Mucosa of descending colon (tissue), 3 donors: ENCODE results near the gene ANGEL1. TPM values are rescaled to one million over a fixed set of nuclear protein-coding genes. Genes with fewer than 3 reads are reported as not detected.

Experiments used
- ATAC-seq: fragments of 200-7000 bp; cut with Tn5 transposase; one replicate; pipeline ENCODE4 v1.9.1; 2020; ENCODE audit warnings: mild to moderate bottlenecking, moderate library complexity
- DNase-seq, 3 donors: peaks; one replicate each; pipeline ENCODE4 v3.0.0-alpha.2; 2020
- H3K36me3 ChIP-seq: fragments of 200-600 bp; one replicate; pipeline ENCODE4 v1.8.0; 2021; ENCODE audit warnings: low read depth, mild to moderate bottlenecking
- H3K4me1 ChIP-seq: fragments of 200-600 bp; one replicate; pipeline ENCODE4 v1.8.0; 2021; ENCODE audit warnings: low read depth, mild to moderate bottlenecking
- H3K4me3 ChIP-seq: fragments of 200-600 bp; one replicate; pipeline ENCODE4 v1.8.0; 2021; ENCODE audit warnings: mild to moderate bottlenecking
- H3K9me3 ChIP-seq: fragments of 200-600 bp; one replicate; pipeline ENCODE4 v1.8.0; 2021; ENCODE audit warnings: mild to moderate bottlenecking
- CTCF ChIP-seq: fragments of 200-600 bp; IDR thresholded peaks from one replicate; pipeline ENCODE4 v1.8.0; 2022; ENCODE audit warnings: antibody characterized with exemption, mild to moderate bottlenecking
- intact Hi-C, 2 donors: fragments of 100-400 bp; cut with DNase I in 1 of 2; cut with micrococcal nuclease in 1 of 2; formaldehyde crosslinking; loops; one replicate each; pipeline versions ENCODE4 v1.11.0 to v1.11.1; 2022; cut with DNase I, micrococcal nuclease
- total RNA-seq, 3 donors: library from RNA; stranded (reverse); fragmentation: NEBNext Ultra II Directional in 2 of 3; extraction: Animal tissue kit (Norgen Biotek cat#: 25700) in 2 of 3; gene quantifications; one replicate each; pipeline versions ENCODE4 v1.2.1 to v1.2.4, GENCODE V29; 2021 to 2023
- donor health status: DM: no; HTN: no; CAD: no; lungs with moderate emphysema.
- donor health status: DM: no; HTN: no; CAD: no.
- donor health status: DM: no; HTN: yes; CAD: no.

Gene ANGEL1
- total RNA-seq, 3 donors from 2014 or later, result 12.6 to 17.1 (median 13.5) TPM

- intact Hi-C loops, result no loop called here
- no peak for DNase-seq
- Histone ChIP-seq H3K4me3 (no peak overlapping the region), H3K9me3 (no peaks in the 10 kb centered on the region), H3K4me1 (peaks cover 7% of the 10 kb centered on the region), H3K36me3 (no peaks in the 10 kb centered on the region)
- ATAC-seq, result no peak
- no peak for TF ChIP-seq CTCF
These were observed 56.3 kb downstream of the ANGEL1 start for GRCh38 chr14:76756371-76756750.

- Histone ChIP-seq H3K4me3 (no peak overlapping the region), H3K4me1 (peaks cover 3% of the 10 kb centered on the region), H3K36me3 (no peaks in the 10 kb centered on the region), H3K9me3 (no peaks in the 10 kb centered on the region)
- ATAC-seq (no peak), DNase-seq (no peak)
- TF ChIP-seq CTCF, result no peak
- intact Hi-C loops, result no loop called here
These were observed 56.9 kb downstream of the ANGEL1 start for GRCh38 chr14:76755610-76756370.

GRCh38 chr14:76754586-76754985, 58.1 kb downstream of the ANGEL1 start:
- no peaks in the 10 kb centered on the region for H3K9me3 ChIP-seq
- no peak overlapping the region for H3K4me3 ChIP-seq
- DNase-seq (no peak), ATAC-seq (no peak)
- intact Hi-C loops, result no loop called here
- H3K4me1 ChIP-seq, result no peaks in the 10 kb centered on the region
- H3K36me3 ChIP-seq, result no peaks in the 10 kb centered on the region
- TF ChIP-seq CTCF, result no peak

- Histone ChIP-seq H3K36me3 (no peaks in the 10 kb centered on the region), H3K9me3 (no peaks in the 10 kb centered on the region), H3K4me1 (no peaks in the 10 kb centered on the region), H3K4me3 (no peak overlapping the region)
- no peak for ATAC-seq
- DNase-seq, result no peak
- no peak for TF ChIP-seq CTCF
- intact Hi-C loops, result no loop called here
These were observed 59.0 kb downstream of the ANGEL1 start for GRCh38 chr14:76753541-76754198.

- no peak for TF ChIP-seq CTCF
- no peak for ATAC-seq
- Histone ChIP-seq H3K36me3 (no peaks in the 10 kb centered on the region), H3K9me3 (no peaks in the 10 kb centered on the region), H3K4me3 (no peak overlapping the region), H3K4me1 (no peaks in the 10 kb centered on the region)
- DNase-seq, result no peak
- intact Hi-C loops, result no loop called here
These were observed 59.9 kb downstream of the ANGEL1 start for GRCh38 chr14:76752744-76753143.
